HK-2 (cell line): Measurements from ENCODE around the gene STEAP1B.
"Not testable (repeated sequence)": the region's sequence is repeated elsewhere in the genome, so short reads cannot be mapped to it uniquely, and the experiment has no call there.

Experiments
- DNase-seq: peaks from one replicate; pipeline ENCODE4 v3.0.0-alpha.2; 2018; ENCODE audit not compliant: unreplicated experiment

STEAP1B gene

DNA sequence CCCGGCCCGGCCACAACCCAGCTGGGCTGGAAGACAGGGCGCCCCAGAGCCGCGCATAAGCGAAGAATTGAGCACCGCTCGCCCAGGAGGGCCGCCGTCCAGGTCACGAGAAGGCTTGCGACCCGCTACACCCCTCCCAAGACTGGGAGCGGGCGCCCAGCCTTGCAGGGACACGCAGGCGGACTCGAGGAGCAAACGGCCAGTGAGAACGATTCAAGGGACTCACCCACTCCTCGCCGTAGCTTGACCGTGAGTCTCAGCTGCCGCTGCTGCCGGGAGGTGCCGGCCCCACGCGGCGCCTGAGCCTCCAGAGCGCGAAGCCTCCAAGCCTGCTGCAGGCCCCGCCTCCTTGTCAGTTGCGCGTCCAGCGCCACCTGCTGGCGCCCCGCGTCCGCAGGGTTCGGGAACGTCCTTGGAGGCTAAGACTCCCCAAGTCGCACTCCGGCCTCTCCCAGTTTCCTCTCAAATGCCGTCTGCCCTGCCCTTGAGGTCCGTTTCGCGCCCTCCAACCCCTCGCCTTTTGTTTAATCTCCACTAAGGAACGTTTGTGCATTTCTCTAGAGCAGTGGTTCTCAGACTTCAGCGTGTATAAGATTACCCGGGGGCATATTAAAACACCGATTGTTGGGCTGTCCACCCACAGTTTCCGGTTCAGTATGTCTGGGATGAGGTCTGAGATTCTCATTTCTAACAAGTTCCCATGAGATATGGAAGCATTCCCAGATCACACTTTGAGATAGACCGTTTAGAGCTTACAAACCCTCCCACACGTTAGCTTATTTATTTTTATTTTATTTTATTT lies at the start of gene STEAP1B:
Gene STEAP1B, minus strand, starts transcription at position 301 of the 802 bp plus-strand sequence. CDS start 5,333 bp downstream, outside the sequence.
- peak; percentile 97 for DNase-seq

DNA sequence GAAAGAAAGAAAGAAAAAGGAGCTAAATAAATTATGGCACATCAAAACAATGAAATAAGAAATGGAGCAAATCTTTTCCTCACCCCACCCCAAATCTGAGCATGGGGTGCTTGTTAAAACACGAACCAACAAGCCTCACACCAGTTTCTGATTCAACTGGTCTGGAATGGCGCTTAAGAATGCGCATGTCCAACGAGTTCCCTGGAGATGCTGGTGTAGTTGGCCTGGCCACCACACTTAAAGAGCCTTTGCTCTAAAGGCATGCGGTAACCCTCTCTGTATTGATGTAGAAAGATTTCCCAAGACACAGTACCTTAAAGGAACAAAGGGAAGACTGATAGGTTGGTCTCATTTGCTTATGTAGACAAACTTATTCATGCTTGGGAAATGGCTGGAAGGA lies 49.1 kb upstream of the STEAP1B start:
- DNase-seq = no peak

- DNase-seq = no peak
Measured at GRCh38 chr7:22548313-22548712, 48.3 kb upstream of the STEAP1B start.

DNA sequence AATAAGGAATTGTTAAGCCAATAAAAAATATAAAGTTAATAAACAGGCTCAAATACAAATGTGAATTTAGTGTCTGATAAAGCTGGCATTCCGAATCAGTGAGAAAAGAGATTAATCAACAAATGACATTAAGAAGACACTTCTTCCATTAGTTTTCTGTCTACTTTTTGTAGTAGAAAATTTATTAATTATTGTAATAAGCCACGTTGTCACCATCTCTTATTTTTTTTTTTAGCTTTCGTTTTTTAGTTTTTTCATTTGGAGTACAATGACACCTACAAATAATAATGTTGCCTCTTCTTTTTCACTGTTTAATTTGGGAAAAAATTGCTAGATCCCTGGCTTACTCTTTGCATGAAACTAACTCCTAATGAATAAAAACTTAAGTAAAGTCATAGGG lies 46.8 kb upstream of the STEAP1B start:
- no peak for DNase-seq

- no peak for DNase-seq
Measured at GRCh38 chr7:22545529-22545928, 45.5 kb upstream of the STEAP1B start.

GRCh38 chr7:22544245-22544644 lies 44.3 kb upstream of the STEAP1B start:
- no peak for DNase-seq

- DNase-seq = no peak
Measured at GRCh38 chr7:22543169-22543568, 43.2 kb upstream of the STEAP1B start.

DNA sequence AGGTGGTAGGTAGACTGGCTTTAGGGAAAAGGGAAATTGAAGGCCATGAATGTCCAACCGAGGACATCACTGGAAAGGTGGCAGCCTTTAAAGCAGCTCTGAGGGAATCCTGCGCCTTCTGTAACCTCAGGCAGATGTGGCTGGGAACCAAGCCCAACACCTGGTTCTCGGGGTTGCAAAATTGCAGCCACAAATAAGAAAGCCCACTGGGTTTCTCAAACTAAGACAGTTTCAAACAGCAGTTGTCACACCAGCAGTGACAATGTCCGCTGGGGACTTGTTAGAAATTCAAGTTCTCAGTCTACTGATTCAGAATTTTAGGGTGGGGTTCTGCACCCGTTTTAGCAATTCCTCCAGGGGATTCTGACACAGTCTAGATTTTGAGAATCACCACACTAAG lies 42.7 kb upstream of the STEAP1B start:
- no peak for DNase-seq

DNA sequence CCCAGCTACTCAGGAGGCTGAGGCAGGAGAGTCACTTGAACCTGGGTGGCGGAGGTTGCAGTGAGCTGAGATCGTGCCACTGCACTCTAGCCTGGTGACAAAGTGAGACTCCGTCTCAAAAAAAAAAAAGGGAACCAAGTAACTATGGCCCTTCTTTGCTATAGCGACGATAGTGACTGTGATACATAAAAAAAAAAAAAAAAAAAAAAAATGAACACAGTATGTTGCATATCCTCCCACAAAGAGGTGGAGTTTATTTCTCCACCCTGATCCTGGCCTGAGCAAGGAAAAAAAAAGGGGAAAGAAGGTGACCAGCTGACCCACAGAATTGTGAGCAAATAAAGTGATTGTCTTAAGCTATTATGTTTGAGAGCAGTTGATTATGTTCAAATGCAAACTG lies 42.3 kb upstream of the STEAP1B start:
- DNase-seq = no peak

GRCh38 chr7:22541789-22542188 lies 41.8 kb upstream of the STEAP1B start:
- no peak for DNase-seq

DNA sequence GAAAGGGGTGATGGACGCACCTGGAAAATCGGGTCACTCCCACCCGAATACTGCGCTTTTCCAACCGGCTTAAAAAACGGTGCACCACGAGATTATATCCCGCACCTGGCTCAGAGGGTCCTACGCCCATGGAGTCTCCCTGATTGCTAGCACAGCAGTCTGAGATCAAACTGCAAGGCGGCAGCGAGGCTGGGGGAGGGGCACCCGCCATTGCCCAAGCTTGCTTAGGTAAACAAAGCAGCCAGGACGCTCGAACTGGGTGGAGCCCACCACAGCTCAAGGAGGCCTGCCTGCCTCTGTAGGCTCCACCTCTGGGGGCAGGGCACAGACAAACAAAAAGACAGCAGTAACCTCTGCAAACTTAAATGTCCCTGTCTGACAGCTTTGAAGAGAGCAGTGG lies 28.5 kb upstream of the STEAP1B start:
- not testable (repeated sequence) for DNase-seq

- not testable (repeated sequence) for DNase-seq
Measured at GRCh38 chr7:22524353-22524947, 24.5 kb upstream of the STEAP1B start.

DNA sequence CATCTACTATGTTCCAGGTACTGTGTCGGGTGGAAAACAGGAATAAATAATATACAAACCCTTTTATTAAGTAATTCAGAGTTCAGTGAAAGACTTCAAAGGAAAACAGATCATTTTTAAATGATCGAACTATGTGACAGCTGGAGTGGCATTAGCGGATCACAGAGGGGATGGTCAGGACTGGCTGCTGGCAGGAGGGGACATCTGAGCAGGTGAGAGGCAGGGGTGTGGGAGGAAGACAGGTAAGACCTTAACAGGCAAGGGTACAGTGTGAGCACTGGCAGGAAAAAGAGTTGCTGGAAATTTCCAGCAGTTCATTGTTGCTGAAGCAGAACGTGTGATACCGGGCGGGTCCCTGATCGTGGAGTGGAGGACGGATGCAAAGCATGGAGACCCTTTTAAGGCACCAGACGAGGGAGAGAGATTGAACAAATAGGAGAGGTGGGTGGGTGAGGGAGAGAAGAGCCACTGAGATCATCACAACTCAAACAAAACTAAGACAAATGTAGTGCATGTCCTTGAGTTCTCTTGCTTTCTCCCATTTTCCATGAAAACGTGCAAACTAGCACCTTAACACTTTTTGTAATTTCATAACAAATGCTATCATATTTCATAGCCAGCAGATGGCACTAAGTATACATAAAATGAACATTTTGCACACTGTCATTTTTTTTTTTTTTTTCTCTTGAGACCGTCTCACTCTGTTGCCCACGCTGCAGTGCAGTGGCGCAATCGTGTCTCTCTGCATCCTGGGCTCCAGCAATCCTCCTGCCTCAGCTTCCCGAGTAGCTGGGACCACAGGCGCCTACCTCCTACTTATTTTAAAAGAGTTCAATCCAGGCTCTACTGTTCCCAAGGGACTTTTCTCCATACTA lies 23.7 kb upstream of the STEAP1B start:
- DNase-seq = peak; percentile 32

DNA sequence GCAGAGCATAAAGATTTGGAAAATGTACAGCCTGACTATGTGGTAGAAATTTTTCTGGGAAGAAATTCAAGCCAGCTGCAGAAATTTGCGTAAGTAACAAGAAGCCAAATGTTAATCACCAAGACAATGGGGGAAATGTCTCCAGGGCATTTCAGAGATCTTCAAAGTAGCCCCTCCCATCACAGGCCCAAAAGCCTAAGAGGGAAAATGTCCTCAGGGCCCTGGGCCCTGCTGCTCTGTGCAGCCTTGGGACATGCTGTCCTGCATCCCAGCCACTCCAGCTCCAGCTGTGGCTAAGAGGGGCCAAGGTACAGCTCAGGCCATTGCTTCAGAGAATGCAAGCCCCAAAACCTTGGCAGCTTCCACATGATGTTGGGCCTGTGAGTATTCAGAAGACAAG lies 19.6 kb upstream of the STEAP1B start:
- DNase-seq = not testable (repeated sequence)

DNA sequence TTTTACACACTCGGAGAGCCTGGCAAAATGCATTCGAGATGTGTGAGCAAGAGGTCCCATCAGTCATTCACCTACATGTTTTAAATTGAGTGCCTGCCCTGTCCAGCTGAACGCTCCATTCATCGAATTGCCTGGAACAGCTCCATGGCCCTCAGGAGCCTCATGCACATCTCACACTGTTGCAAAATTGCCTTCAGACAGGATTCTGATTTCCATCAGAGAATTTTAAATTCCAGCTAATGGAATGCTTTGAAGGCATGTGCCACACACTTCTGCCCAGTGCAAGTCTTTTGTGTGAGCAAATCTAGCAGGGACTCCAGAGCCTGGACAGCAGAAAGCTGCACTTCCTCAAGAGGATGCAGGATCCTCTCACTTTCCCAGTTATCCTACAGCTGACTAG lies 17.0 kb upstream of the STEAP1B start:
- DNase-seq = not testable (repeated sequence)

DNA sequence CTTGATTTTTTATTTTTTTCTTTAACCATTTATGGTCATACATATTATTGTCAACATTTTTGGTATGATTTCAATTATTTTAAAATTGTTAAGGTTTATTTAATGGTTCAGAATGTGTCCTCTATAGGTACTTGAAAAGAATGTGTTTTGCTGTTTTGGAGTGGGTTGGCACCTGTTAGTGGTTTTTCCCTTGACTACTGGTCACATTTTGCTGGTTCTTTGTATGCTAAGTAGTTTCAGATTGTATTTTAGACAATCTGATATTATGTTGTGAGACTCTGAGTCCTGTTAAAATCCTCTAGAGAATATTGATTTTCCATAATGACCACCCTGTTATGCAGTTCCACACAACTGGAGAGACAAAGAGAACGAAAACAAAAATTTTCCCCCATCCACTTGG lies 15.0 kb upstream of the STEAP1B start:
- DNase-seq = not testable (repeated sequence)

DNA sequence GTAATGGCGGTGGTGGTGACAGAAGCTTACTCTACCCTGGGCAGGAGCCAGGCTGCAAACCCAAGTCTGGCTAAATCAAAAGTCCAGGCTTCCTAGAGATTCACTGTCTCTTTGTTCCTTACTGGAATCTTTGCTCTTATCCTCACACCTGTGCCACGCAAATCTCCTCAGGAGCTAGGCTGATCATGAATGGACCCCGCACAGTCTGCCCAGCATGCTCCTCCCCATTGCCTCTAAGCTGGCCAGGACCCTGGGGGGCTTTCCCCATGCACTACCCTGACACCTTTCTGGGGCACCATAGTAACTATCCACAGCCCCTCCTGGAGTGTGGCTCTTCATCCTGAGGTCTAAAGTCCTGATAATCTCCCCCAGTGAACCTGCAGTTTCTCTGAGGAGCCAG lies 7.3 kb upstream of the STEAP1B start:
- DNase-seq = not testable (repeated sequence)

GRCh38 chr7:22506316-22507020 lies 6.5 kb upstream of the STEAP1B start:
- DNase-seq = not testable (repeated sequence)

DNA sequence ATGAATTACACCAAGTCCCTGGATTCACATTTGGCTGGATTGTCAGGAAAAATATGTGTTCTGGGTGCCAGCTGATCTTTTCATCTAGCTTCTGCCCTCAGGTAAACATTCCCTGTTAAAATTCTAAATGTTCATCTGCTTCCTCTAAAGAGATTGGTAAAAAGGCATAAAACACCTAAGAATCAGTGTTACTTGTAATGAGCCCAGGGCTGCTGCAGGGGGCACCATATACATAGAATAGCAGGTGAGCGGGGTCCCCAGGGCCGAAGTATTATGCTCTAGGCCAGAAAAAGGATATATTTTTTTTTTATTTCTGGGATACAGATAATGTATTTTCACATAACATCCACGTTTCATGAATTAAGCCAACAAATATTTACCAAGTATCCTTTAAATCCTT lies 4.5 kb upstream of the STEAP1B start:
- DNase-seq = not testable (repeated sequence)

GRCh38 chr7:22502104-22502503 lies 2.1 kb upstream of the STEAP1B start:
- DNase-seq = not testable (repeated sequence)

DNA sequence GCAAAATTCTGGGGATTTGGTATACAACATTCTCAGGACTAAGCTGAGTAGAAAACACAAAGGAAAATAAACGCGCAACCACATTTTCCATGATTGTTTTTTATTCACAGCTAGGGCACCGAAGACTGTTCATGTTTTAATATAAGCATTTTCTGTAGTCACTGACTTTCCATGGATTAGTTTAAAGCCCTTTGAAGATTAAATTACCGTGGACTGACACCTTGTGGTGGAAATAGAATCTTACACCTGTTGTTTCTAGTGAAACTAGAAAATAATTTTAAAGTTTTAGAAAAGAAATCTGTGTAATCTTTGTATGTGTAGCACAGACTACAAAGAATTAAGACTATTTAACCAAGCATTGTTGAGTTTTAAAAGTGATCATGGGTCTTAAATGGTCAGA lies 1.3 kb upstream of the STEAP1B start:
- DNase-seq = not testable (repeated sequence)

GRCh38 chr7:22499044-22499443 lies 944 bp downstream of the STEAP1B start:
- no peak for DNase-seq
